Lower lobe of right lung (tissue), 2 donors: ENCODE data around the gene SNN. TPM values are rescaled to one million over a fixed set of nuclear protein-coding genes. Genes with fewer than 3 reads are reported as not detected.

ENCODE experiments used
- ATAC-seq, 2 donors: fragments of 200-7000 bp; cut with Tn5 transposase; one replicate each; pipeline ENCODE4 v1.9.1; 2020 to 2022; ENCODE audit warnings: mild to moderate bottlenecking in 2 of 2, moderate library complexity in 2 of 2
- DNase-seq: peaks from one replicate; pipeline ENCODE4 v3.0.0-alpha.2; 2020
- H3K27ac ChIP-seq: fragments of 200-600 bp; one replicate; pipeline ENCODE4 v1.8.0; 2022
- H3K27me3 ChIP-seq: fragments of 200-600 bp; one replicate; pipeline ENCODE4 v1.8.0; 2022; ENCODE audit warnings: low read depth
- H3K36me3 ChIP-seq: fragments of 200-600 bp; one replicate; pipeline ENCODE4 v1.8.0; 2022; ENCODE audit warnings: mild to moderate bottlenecking
- H3K4me1 ChIP-seq: fragments of 200-600 bp; one replicate; pipeline ENCODE4 v1.8.0; 2022
- H3K4me3 ChIP-seq: fragments of 200-600 bp; one replicate; pipeline ENCODE4 v1.8.0; 2022; ENCODE audit warnings: mild to moderate bottlenecking
- H3K9me3 ChIP-seq: fragments of 200-600 bp; one replicate; pipeline ENCODE4 v1.8.0; 2022
- CTCF ChIP-seq: fragments of 200-600 bp; IDR thresholded peaks from one replicate; pipeline ENCODE4 v1.8.0; 2022; ENCODE audit warnings: antibody characterized with exemption, mild to moderate bottlenecking
- intact Hi-C: fragments of 100-400 bp; cut with DNase I; formaldehyde crosslinking; loops from one replicate; pipeline ENCODE4 v1.11.0; 2022
- total RNA-seq: library from RNA; stranded (reverse); fragmentation: NEBNext Ultra II Directional; extraction: Animal tissue kit (Norgen Biotek cat#: 25700); gene quantifications from one replicate; pipeline ENCODE4 v1.2.1, GENCODE V29; 2021
- donor health status: DM: no; HTN: yes; CAD: no; lungs with severe emphysema.

Gene SNN
- total RNA-seq, 1 donor from 2014 or later, result 25.5 TPM

- no peaks in the 10 kb centered on the region for H3K36me3 ChIP-seq
- peaks cover 57% of the 10 kb centered on the region for H3K4me1 ChIP-seq
- ATAC-seq, result no peak
- no peaks in the 10 kb centered on the region for H3K27me3 ChIP-seq
- DNase-seq, result no peak
- H3K27ac ChIP-seq, result peak overlapping the region; percentile 62
- intact Hi-C loops, result no loop called here
- no peaks in the 10 kb centered on the region for H3K9me3 ChIP-seq
- no peak overlapping the region for H3K4me3 ChIP-seq
- no peak for TF ChIP-seq CTCF
Measured at GRCh38 chr16:11627822-11628457, 40.3 kb upstream of the SNN start.

GRCh38 chr16:11629071-11630030, 38.9 kb upstream of the SNN start:
- Histone ChIP-seq H3K9me3 (no peaks in the 10 kb centered on the region), H3K4me1 (peaks cover 65% of the 10 kb centered on the region), H3K36me3 (no peaks in the 10 kb centered on the region), H3K27me3 (no peaks in the 10 kb centered on the region), H3K27ac (peak overlapping the region; percentile 62), H3K4me3 (no peak overlapping the region)
- ATAC-seq (peak; percentile 42 to 68), DNase-seq (peak; percentile 68)
- intact Hi-C loops, result no loop called here
- no peak for TF ChIP-seq CTCF

- Histone ChIP-seq H3K4me1 (peaks cover 56% of the 10 kb centered on the region), H3K27ac (peak overlapping the region; percentile 62), H3K36me3 (no peaks in the 10 kb centered on the region), H3K4me3 (no peak overlapping the region), H3K27me3 (no peaks in the 10 kb centered on the region), H3K9me3 (no peaks in the 10 kb centered on the region)
- DNase-seq (no peak), ATAC-seq (no peak)
- intact Hi-C loops, result no loop called here
- TF ChIP-seq CTCF, result no peak
Measured at GRCh38 chr16:11630046-11630767, 38.0 kb upstream of the SNN start.

GRCh38 chr16:11630768-11631056, 37.5 kb upstream of the SNN start:
- Histone ChIP-seq H3K27me3 (no peaks in the 10 kb centered on the region), H3K4me3 (no peak overlapping the region), H3K4me1 (peaks cover 51% of the 10 kb centered on the region), H3K27ac (no peak overlapping the region), H3K36me3 (no peaks in the 10 kb centered on the region), H3K9me3 (no peaks in the 10 kb centered on the region)
- TF ChIP-seq CTCF, result no peak
- ATAC-seq (no peak), DNase-seq (no peak)
- intact Hi-C loops, result no loop called here

GRCh38 chr16:11631214-11631613, 37.0 kb upstream of the SNN start:
- no peaks in the 10 kb centered on the region for H3K27me3 ChIP-seq
- H3K4me3 ChIP-seq, result no peak overlapping the region
- ATAC-seq (no peak), DNase-seq (no peak)
- H3K9me3 ChIP-seq, result no peaks in the 10 kb centered on the region
- H3K27ac ChIP-seq, result peak overlapping the region; percentile 18
- H3K36me3 ChIP-seq, result no peaks in the 10 kb centered on the region
- intact Hi-C loops, result no loop called here
- peaks cover 47% of the 10 kb centered on the region for H3K4me1 ChIP-seq
- TF ChIP-seq CTCF, result no peak
